BLaER1 (cell line): ENCODE results near the gene MAN1A1.

ENCODE experiments used
- H3K27ac ChIP-seq: shearing (Covaris generic); formaldehyde crosslinking; 2 replicates; pipeline ENCODE4 v1.8.1; 2022
- H3K27me3 ChIP-seq: shearing (Covaris generic); formaldehyde crosslinking; 2 replicates; pipeline ENCODE4 v1.8.1; 2022
- H3K36me3 ChIP-seq: shearing (Covaris generic); formaldehyde crosslinking; 2 replicates; pipeline ENCODE4 v1.8.1; 2022
- H3K4me1 ChIP-seq: shearing (Covaris generic); formaldehyde crosslinking; 2 replicates; pipeline ENCODE4 v1.8.1; 2022
- H3K4me2 ChIP-seq: shearing (Covaris generic); formaldehyde crosslinking; 2 replicates; pipeline ENCODE4 v1.8.1; 2022
- H3K4me3 ChIP-seq: shearing (Covaris generic); formaldehyde crosslinking; 2 replicates; pipeline ENCODE4 v1.8.1; 2022
- H3K9ac ChIP-seq: shearing (Covaris generic); formaldehyde crosslinking; 2 replicates; pipeline ENCODE4 v1.8.1; 2022
- H3K9me3 ChIP-seq: shearing (Covaris generic); formaldehyde crosslinking; 2 replicates; pipeline ENCODE4 v1.8.1; 2022
- H4K20me1 ChIP-seq: shearing (Covaris generic); formaldehyde crosslinking; 2 replicates; pipeline ENCODE4 v1.8.1; 2022
- Cebpa-rat ChIP-seq: shearing (Covaris generic); IDR thresholded peaks from 2 replicates; pipeline ENCODE4 v1.8.1; 2022

The MAN1A1 gene

GRCh38 chr6:119243037-119243436, 106.5 kb downstream of the MAN1A1 start:
- no peak overlapping the region for H3K27ac ChIP-seq
- H3K4me3 ChIP-seq, result no peak overlapping the region
- no peak overlapping the region for H3K9ac ChIP-seq
- no peak overlapping the region for H3K4me2 ChIP-seq
- no peak for TF ChIP-seq Cebpa-rat
- H3K27me3 ChIP-seq, result no peaks in the 10 kb centered on the region
- H3K4me1 ChIP-seq, result no peaks in the 10 kb centered on the region
- H3K36me3 ChIP-seq, result no peaks in the 10 kb centered on the region
- H4K20me1 ChIP-seq, result no peaks in the 10 kb centered on the region
- H3K9me3 ChIP-seq, result no peaks in the 10 kb centered on the region

- TF ChIP-seq Cebpa-rat, result no peak
- H3K4me2 ChIP-seq, result no peak overlapping the region
- H3K9ac ChIP-seq, result no peak overlapping the region
- H4K20me1 ChIP-seq, result no peaks in the 10 kb centered on the region
- no peak overlapping the region for H3K27ac ChIP-seq
- H3K4me1 ChIP-seq, result no peaks in the 10 kb centered on the region
- no peaks in the 10 kb centered on the region for H3K36me3 ChIP-seq
- H3K27me3 ChIP-seq, result no peaks in the 10 kb centered on the region
- no peaks in the 10 kb centered on the region for H3K9me3 ChIP-seq
- H3K4me3 ChIP-seq, result no peak overlapping the region
Observed at GRCh38 chr6:119241540-119242309, 107.8 kb downstream of the MAN1A1 start.

GRCh38 chr6:119241111-119241465, 108.5 kb downstream of the MAN1A1 start:
- Histone ChIP-seq H3K27ac (no peak overlapping the region), H3K4me1 (no peaks in the 10 kb centered on the region), H3K9me3 (peaks cover 5% of the 10 kb centered on the region), H3K27me3 (no peaks in the 10 kb centered on the region), H4K20me1 (no peaks in the 10 kb centered on the region), H3K36me3 (no peaks in the 10 kb centered on the region), H3K4me2 (no peak overlapping the region), H3K9ac (no peak overlapping the region), H3K4me3 (no peak overlapping the region)
- no peak for TF ChIP-seq Cebpa-rat

- Histone ChIP-seq H3K4me3 (no peak overlapping the region), H3K9ac (no peak overlapping the region), H3K36me3 (no peaks in the 10 kb centered on the region), H3K4me2 (no peak overlapping the region), H3K9me3 (peaks cover 11% of the 10 kb centered on the region), H3K27ac (no peak overlapping the region), H4K20me1 (no peaks in the 10 kb centered on the region), H3K27me3 (no peaks in the 10 kb centered on the region), H3K4me1 (no peaks in the 10 kb centered on the region)
- TF ChIP-seq Cebpa-rat, result no peak
Observed at GRCh38 chr6:119240257-119241110, 109.1 kb downstream of the MAN1A1 start.

- H3K9me3 ChIP-seq, result peaks cover 16% of the 10 kb centered on the region
- no peak overlapping the region for H3K4me2 ChIP-seq
- no peak overlapping the region for H3K9ac ChIP-seq
- H3K36me3 ChIP-seq, result no peaks in the 10 kb centered on the region
- no peaks in the 10 kb centered on the region for H3K27me3 ChIP-seq
- H3K4me1 ChIP-seq, result no peaks in the 10 kb centered on the region
- TF ChIP-seq Cebpa-rat, result no peak
- no peaks in the 10 kb centered on the region for H4K20me1 ChIP-seq
- H3K27ac ChIP-seq, result no peak overlapping the region
- no peak overlapping the region for H3K4me3 ChIP-seq
Observed at GRCh38 chr6:119237177-119237715, 112.3 kb downstream of the MAN1A1 start.

- peaks cover 7% of the 10 kb centered on the region for H3K4me1 ChIP-seq
- peaks cover 16% of the 10 kb centered on the region for H3K9me3 ChIP-seq
- no peaks in the 10 kb centered on the region for H3K36me3 ChIP-seq
- no peaks in the 10 kb centered on the region for H3K27me3 ChIP-seq
- H3K9ac ChIP-seq, result no peak overlapping the region
- TF ChIP-seq Cebpa-rat, result no peak
- H4K20me1 ChIP-seq, result no peaks in the 10 kb centered on the region
- no peak overlapping the region for H3K4me3 ChIP-seq
- no peak overlapping the region for H3K27ac ChIP-seq
- H3K4me2 ChIP-seq, result no peak overlapping the region
Observed at GRCh38 chr6:119234941-119235340, 114.6 kb downstream of the MAN1A1 start.

- Histone ChIP-seq H3K9ac (no peak overlapping the region), H3K9me3 (peaks cover 16% of the 10 kb centered on the region), H3K4me3 (no peak overlapping the region), H3K27me3 (no peaks in the 10 kb centered on the region), H3K4me1 (peaks cover 7% of the 10 kb centered on the region), H4K20me1 (no peaks in the 10 kb centered on the region), H3K36me3 (no peaks in the 10 kb centered on the region), H3K27ac (no peak overlapping the region), H3K4me2 (no peak overlapping the region)
- TF ChIP-seq Cebpa-rat, result no peak
Observed at GRCh38 chr6:119234457-119234856, 115.1 kb downstream of the MAN1A1 start.

- Histone ChIP-seq H3K4me2 (no peak overlapping the region), H3K9ac (no peak overlapping the region), H3K27me3 (no peaks in the 10 kb centered on the region), H3K36me3 (no peaks in the 10 kb centered on the region), H4K20me1 (no peaks in the 10 kb centered on the region), H3K4me1 (peaks cover 7% of the 10 kb centered on the region), H3K27ac (no peak overlapping the region), H3K9me3 (peaks cover 16% of the 10 kb centered on the region), H3K4me3 (no peak overlapping the region)
- no peak for TF ChIP-seq Cebpa-rat
Observed at GRCh38 chr6:119233312-119233984, 116.1 kb downstream of the MAN1A1 start.

- Histone ChIP-seq H3K36me3 (no peaks in the 10 kb centered on the region), H3K27ac (no peak overlapping the region), H4K20me1 (no peaks in the 10 kb centered on the region), H3K9ac (no peak overlapping the region), H3K4me2 (0 out of 2 replicates have a peak overlapping the region, but pooled peaks have one; percentile 28), H3K27me3 (no peaks in the 10 kb centered on the region), H3K4me3 (no peak overlapping the region), H3K4me1 (peaks cover 7% of the 10 kb centered on the region), H3K9me3 (peaks cover 13% of the 10 kb centered on the region)
- no peak for TF ChIP-seq Cebpa-rat
Observed at GRCh38 chr6:119231394-119231793, 118.2 kb downstream of the MAN1A1 start.
